ENCODE data around the gene CDCA3.

DNA sequence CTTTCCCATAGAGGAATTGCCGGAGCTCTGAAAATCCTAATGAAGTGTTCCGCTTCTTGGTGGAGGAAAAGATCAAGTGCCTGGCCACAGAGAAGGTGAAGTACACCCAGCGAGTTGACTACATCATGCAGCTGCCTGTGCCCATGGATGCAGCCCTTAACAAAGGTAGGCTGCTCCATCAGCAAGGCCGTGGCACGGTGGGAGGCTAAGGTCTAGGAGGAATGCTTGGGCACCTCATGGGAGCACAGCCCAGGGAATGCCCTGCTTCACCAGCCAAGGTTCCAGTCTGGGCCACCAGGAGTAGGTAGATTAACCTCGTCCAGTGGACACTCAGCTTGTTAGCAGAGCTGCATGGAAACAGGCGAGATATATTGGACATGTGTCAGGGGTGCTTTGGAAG, 9.9 kb upstream of the CDCA3 start:
- TF ChIP-seq, protein P1, sequence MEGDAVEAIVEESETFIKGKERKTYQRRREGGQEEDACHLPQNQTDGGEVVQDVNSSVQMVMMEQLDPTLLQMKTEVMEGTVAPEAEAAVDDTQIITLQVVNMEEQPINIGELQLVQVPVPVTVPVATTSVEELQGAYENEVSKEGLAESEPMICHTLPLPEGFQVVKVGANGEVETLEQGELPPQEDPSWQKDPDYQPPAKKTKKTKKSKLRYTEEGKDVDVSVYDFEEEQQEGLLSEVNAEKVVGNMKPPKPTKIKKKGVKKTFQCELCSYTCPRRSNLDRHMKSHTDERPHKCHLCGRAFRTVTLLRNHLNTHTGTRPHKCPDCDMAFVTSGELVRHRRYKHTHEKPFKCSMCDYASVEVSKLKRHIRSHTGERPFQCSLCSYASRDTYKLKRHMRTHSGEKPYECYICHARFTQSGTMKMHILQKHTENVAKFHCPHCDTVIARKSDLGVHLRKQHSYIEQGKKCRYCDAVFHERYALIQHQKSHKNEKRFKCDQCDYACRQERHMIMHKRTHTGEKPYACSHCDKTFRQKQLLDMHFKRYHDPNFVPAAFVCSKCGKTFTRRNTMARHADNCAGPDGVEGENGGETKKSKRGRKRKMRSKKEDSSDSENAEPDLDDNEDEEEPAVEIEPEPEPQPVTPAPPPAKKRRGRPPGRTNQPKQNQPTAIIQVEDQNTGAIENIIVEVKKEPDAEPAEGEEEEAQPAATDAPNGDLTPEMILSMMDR (conservative IDR thresholded peaks at IDR 0.05; ENCODE audit: low read depth, low read length) = no peak
- TF ChIP-seq EZH2phosphoT487 (IDR thresholded peaks at IDR 0.05; ENCODE audit: borderline replicate concordance, low read length) (no peak), EZH2 (IDR thresholded peaks at IDR 0.05; ENCODE audit: low read length, unreplicated experiment) (no peak)

Measured in PC-3 (cell line).